SK-N-SH (cell line): ENCODE measurements around the gene UBTD1.

Experiments used
- EZH2phosphoT487 ChIP-seq: fragments of 200-600 bp; sonication (generic); IDR thresholded peaks from 2 replicates; pipeline ENCODE4 v1.6.1; 2017; ENCODE audit warnings: low read depth, mixed run types, mild to moderate bottlenecking, antibody characterized with exemption, moderate library complexity, borderline replicate concordance
- MAX ChIP-seq: IDR thresholded peaks from 2 replicates; pipeline ENCODE4 v1.4.0; 2012; ENCODE audit warnings: low read depth
- MXI1 ChIP-seq: IDR thresholded peaks from 2 replicates; pipeline ENCODE4 v1.6.1; 2012; ENCODE audit warnings: mild to moderate bottlenecking, low read depth, low read length, improper control_type of control experiment
- PBX3 ChIP-seq: IDR thresholded peaks from 2 replicates; pipeline ENCODE4; 2012
- POLR2AphosphoS5 ChIP-seq: IDR thresholded peaks from 2 replicates; pipeline ENCODE4 v1.6.1; 2012; ENCODE audit warnings: low read depth, low read length
- RAD21 ChIP-seq: IDR thresholded peaks from 2 replicates; pipeline ENCODE4 v1.6.1; 2012; ENCODE audit warnings: mild to moderate bottlenecking, low read length
- RCOR1 ChIP-seq: fragments of 150-350 bp; IDR thresholded peaks from 2 replicates; pipeline ENCODE4 v1.6.1; 2017; ENCODE audit warnings: antibody characterized with exemption, low read length
- RFX5 ChIP-seq: IDR thresholded peaks from 2 replicates; pipeline ENCODE4 v1.6.1; 2012; ENCODE audit warnings: mild to moderate bottlenecking, improper control_type of control experiment, low read length
- SMC3 ChIP-seq: IDR thresholded peaks from 2 replicates; pipeline ENCODE4 v1.6.1; 2012; ENCODE audit warnings: low read depth, low read length, improper control_type of control experiment
- TCF12 ChIP-seq: IDR thresholded peaks from 2 replicates; pipeline ENCODE4 v1.4.0; 2012
- TF ChIP-seq, protein P1 (sequence below): fragments of 200-600 bp; sonication (generic); IDR thresholded peaks from 2 replicates; pipeline ENCODE4 v1.6.1; 2017; ENCODE audit warnings: antibody characterized with exemption, mild to moderate bottlenecking, moderate library complexity
- TF ChIP-seq, protein P2 (sequence below): fragments of 150-350 bp; IDR thresholded peaks from 2 replicates; pipeline ENCODE4 v1.6.1; 2016; ENCODE audit warnings: mild to moderate bottlenecking, low read depth, low read length
- TF ChIP-seq, protein P3 (sequence below): IDR thresholded peaks from 2 replicates; pipeline ENCODE4 v1.4.0; 2012; ENCODE audit warnings: low read depth, borderline replicate concordance

DNA sequence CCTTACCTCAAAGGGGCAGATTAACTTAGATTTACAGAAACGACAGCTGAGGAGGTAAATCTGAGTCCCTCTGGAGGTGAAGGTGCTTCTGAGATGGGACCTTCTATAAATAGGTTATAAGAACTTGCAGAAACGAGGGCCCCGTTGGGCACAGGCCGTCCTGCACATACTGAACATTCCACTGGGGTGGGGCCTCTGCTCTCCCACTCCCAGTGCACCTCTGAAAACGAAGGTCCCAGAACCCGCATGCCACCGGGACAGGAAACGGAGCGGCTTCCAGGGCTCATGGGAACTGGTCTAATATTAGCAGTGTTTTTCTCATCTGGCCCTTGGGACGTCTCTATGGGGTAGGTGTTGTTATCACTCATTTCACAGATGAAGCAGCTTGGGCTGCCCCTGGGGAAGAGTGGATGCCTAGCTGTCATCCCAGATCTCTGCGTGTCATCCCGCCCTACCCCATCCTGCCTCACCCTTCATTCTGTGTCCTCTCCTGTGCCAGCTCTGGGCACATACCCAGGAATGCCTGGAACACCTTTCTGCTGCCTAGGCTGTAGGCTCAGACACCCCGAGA is 110.4 kb downstream of the UBTD1 start:
- no peak for TF ChIP-seq EZH2phosphoT487
- TF ChIP-seq, protein P1, sequence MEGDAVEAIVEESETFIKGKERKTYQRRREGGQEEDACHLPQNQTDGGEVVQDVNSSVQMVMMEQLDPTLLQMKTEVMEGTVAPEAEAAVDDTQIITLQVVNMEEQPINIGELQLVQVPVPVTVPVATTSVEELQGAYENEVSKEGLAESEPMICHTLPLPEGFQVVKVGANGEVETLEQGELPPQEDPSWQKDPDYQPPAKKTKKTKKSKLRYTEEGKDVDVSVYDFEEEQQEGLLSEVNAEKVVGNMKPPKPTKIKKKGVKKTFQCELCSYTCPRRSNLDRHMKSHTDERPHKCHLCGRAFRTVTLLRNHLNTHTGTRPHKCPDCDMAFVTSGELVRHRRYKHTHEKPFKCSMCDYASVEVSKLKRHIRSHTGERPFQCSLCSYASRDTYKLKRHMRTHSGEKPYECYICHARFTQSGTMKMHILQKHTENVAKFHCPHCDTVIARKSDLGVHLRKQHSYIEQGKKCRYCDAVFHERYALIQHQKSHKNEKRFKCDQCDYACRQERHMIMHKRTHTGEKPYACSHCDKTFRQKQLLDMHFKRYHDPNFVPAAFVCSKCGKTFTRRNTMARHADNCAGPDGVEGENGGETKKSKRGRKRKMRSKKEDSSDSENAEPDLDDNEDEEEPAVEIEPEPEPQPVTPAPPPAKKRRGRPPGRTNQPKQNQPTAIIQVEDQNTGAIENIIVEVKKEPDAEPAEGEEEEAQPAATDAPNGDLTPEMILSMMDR: no peak
- TF ChIP-seq POLR2AphosphoS5: no peak
- no peak for TF ChIP-seq RCOR1
- TF ChIP-seq MXI1: no peak
- TF ChIP-seq TCF12: no peak
- no peak for TF ChIP-seq MAX
- no peak for TF ChIP-seq RFX5
- TF ChIP-seq SMC3: no peak
- no peak for TF ChIP-seq RAD21
- TF ChIP-seq PBX3: no peak
- TF ChIP-seq, protein P2, sequence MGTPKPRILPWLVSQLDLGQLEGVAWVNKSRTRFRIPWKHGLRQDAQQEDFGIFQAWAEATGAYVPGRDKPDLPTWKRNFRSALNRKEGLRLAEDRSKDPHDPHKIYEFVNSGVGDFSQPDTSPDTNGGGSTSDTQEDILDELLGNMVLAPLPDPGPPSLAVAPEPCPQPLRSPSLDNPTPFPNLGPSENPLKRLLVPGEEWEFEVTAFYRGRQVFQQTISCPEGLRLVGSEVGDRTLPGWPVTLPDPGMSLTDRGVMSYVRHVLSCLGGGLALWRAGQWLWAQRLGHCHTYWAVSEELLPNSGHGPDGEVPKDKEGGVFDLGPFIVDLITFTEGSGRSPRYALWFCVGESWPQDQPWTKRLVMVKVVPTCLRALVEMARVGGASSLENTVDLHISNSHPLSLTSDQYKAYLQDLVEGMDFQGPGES: no peak
- TF ChIP-seq, protein P3, sequence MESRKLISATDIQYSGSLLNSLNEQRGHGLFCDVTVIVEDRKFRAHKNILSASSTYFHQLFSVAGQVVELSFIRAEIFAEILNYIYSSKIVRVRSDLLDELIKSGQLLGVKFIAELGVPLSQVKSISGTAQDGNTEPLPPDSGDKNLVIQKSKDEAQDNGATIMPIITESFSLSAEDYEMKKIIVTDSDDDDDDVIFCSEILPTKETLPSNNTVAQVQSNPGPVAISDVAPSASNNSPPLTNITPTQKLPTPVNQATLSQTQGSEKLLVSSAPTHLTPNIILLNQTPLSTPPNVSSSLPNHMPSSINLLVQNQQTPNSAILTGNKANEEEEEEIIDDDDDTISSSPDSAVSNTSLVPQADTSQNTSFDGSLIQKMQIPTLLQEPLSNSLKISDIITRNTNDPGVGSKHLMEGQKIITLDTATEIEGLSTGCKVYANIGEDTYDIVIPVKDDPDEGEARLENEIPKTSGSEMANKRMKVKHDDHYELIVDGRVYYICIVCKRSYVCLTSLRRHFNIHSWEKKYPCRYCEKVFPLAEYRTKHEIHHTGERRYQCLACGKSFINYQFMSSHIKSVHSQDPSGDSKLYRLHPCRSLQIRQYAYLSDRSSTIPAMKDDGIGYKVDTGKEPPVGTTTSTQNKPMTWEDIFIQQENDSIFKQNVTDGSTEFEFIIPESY: no peak
